T-helper 17 cell (primary cell): Measurements from ENCODE around the gene MRPL33. TPM values are rescaled to one million over a fixed set of nuclear protein-coding genes. Genes with fewer than 3 reads are reported as not detected.

ENCODE experiments used
- ATAC-seq: fragments of 150-1000 bp; cut with Tn5 transposase; 2 replicates; pipeline ENCODE4 v1.10.0; 2021; ENCODE audit warnings: mild to moderate bottlenecking, moderate library complexity
- DNase-seq, 3 donors: peaks; one replicate each; pipeline versions ENCODE4 v3.0.0 to v3.0.0-alpha.2; 2020 to 2021
- H3K9me3 ChIP-seq: one replicate; pipeline ENCODE4 v1.7.0; 2013; ENCODE audit warnings: low read length, mild to moderate bottlenecking; ENCODE audit not compliant: control insufficient read depth, poor library complexity, severe bottlenecking
- H3K27ac Mint-ChIP-seq: one replicate; pipeline ENCODE4 v1.8.0; 2022; ENCODE audit warnings: mild to moderate bottlenecking, moderate library complexity, mixed read lengths
- H3K27me3 Mint-ChIP-seq: one replicate; pipeline ENCODE4 v1.8.0; 2022; ENCODE audit warnings: mixed read lengths
- H3K36me3 Mint-ChIP-seq: one replicate; pipeline ENCODE4 v1.8.0; 2022; ENCODE audit warnings: low read depth, mixed read lengths
- H3K4me1 Mint-ChIP-seq: one replicate; pipeline ENCODE4 v1.8.0; 2022; ENCODE audit warnings: mild to moderate bottlenecking, mixed read lengths
- H3K4me3 Mint-ChIP-seq: one replicate; pipeline ENCODE4 v1.8.0; 2022; ENCODE audit warnings: mild to moderate bottlenecking, moderate library complexity, mixed read lengths
- total RNA-seq, 4 donors: library from RNA in 2 of 4; stranded (reverse) in 2 of 4; gene quantifications; one replicate each; pipeline ENCODE4 v1.2.3 and lab custom pipeline; 2022 to 2026

The MRPL33 gene
- total RNA-seq = 10 to 100 TPM; 24.6 to 38.9 TPM
- total RNA-seq (lab: John Stamatoyannopoulos, UW) = 20.0 to 46.9 reads per million in 2 donors

- peaks cover 32% of the 10 kb centered on the region for H3K4me1 Mint-ChIP-seq
Observed at GRCh38 chr2:27771548-27772335, at the start of gene MRPL33. TSS of gene MRPL33 (plus strand) at chr2:27771719. CDS start at chr2:27771778, 59 bp downstream.

GRCh38 chr2:27721884-27722485, 49.5 kb upstream of the MRPL33 start:
- no peak overlapping the region for H3K27ac Mint-ChIP-seq
- DNase-seq (no peak), ATAC-seq (no peak)
- H3K36me3 Mint-ChIP-seq = peaks cover 4% of the 10 kb centered on the region
- peaks cover 27% of the 10 kb centered on the region for H3K27me3 Mint-ChIP-seq
- peaks cover 12% of the 10 kb centered on the region for H3K4me1 Mint-ChIP-seq
- H3K4me3 Mint-ChIP-seq = no peak overlapping the region
- H3K9me3 ChIP-seq = no peaks in the 10 kb centered on the region

More at GRCh38 chr2:27771548-27772335, at the start of gene MRPL33:
- Mint-ChIP-seq H3K27me3 (no peaks in the 10 kb centered on the region), H3K4me3 (peak within 1 kb of the TSS; percentile 97), H3K27ac (peak within 1 kb of the TSS; percentile 99), H3K36me3 (peaks cover 8% of the 10 kb centered on the region)
- peak; percentile 80 to 86 (median 85) for DNase-seq
- ATAC-seq = peak; percentile 93
- H3K9me3 ChIP-seq = no peaks in the 10 kb centered on the region

GRCh38 chr2:27723372-27724144, 48.0 kb upstream of the MRPL33 start:
- Mint-ChIP-seq H3K27me3 (peaks cover 24% of the 10 kb centered on the region), H3K4me3 (no peak overlapping the region), H3K36me3 (peaks cover 4% of the 10 kb centered on the region), H3K4me1 (peaks cover 10% of the 10 kb centered on the region), H3K27ac (no peak overlapping the region)
- no peak for ATAC-seq
- DNase-seq = no peak
- H3K9me3 ChIP-seq = no peaks in the 10 kb centered on the region

- Mint-ChIP-seq H3K27ac (no peak overlapping the region), H3K4me1 (peaks cover 10% of the 10 kb centered on the region), H3K36me3 (peaks cover 4% of the 10 kb centered on the region), H3K4me3 (no peak overlapping the region), H3K27me3 (peaks cover 24% of the 10 kb centered on the region)
- no peaks in the 10 kb centered on the region for H3K9me3 ChIP-seq
- no peak for DNase-seq
- no peak for ATAC-seq
Observed at GRCh38 chr2:27724191-27724590, 47.3 kb upstream of the MRPL33 start.

- no peak overlapping the region for H3K4me3 Mint-ChIP-seq
- DNase-seq (no peak), ATAC-seq (no peak)
- no peaks in the 10 kb centered on the region for H3K9me3 ChIP-seq
- H3K27me3 Mint-ChIP-seq = peaks cover 18% of the 10 kb centered on the region
- peaks cover 12% of the 10 kb centered on the region for H3K4me1 Mint-ChIP-seq
- H3K36me3 Mint-ChIP-seq = peaks cover 4% of the 10 kb centered on the region
- no peak overlapping the region for H3K27ac Mint-ChIP-seq
Observed at GRCh38 chr2:27724905-27725701, 46.4 kb upstream of the MRPL33 start.

- peaks cover 5% of the 10 kb centered on the region for H3K27me3 Mint-ChIP-seq
- peaks cover 6% of the 10 kb centered on the region for H3K4me1 Mint-ChIP-seq
- ATAC-seq (no peak), DNase-seq (no peak)
- H3K4me3 Mint-ChIP-seq = no peak overlapping the region
- H3K27ac Mint-ChIP-seq = no peak overlapping the region
- H3K9me3 ChIP-seq = no peaks in the 10 kb centered on the region
- no peaks in the 10 kb centered on the region for H3K36me3 Mint-ChIP-seq
Observed at GRCh38 chr2:27727257-27727656, 44.3 kb upstream of the MRPL33 start.

GRCh38 chr2:27728081-27728858, 43.2 kb upstream of the MRPL33 start:
- H3K27ac Mint-ChIP-seq = no peak overlapping the region

GRCh38 chr2:27729198-27729597, 42.3 kb upstream of the MRPL33 start:
- Mint-ChIP-seq H3K4me1 (peaks cover 3% of the 10 kb centered on the region), H3K36me3 (no peaks in the 10 kb centered on the region), H3K27me3 (no peaks in the 10 kb centered on the region), H3K4me3 (no peak overlapping the region), H3K27ac (no peak overlapping the region)
- ATAC-seq (no peak), DNase-seq (no peak)
- H3K9me3 ChIP-seq = no peaks in the 10 kb centered on the region

More at GRCh38 chr2:27728081-27728858, 43.2 kb upstream of the MRPL33 start:
- DNase-seq (no peak), ATAC-seq (no peak)
- Mint-ChIP-seq H3K36me3 (no peaks in the 10 kb centered on the region), H3K4me3 (no peak overlapping the region), H3K4me1 (peaks cover 6% of the 10 kb centered on the region), H3K27me3 (peaks cover 4% of the 10 kb centered on the region)
- H3K9me3 ChIP-seq = no peaks in the 10 kb centered on the region

- no peak for DNase-seq
- no peak for ATAC-seq
- H3K36me3 Mint-ChIP-seq = no peaks in the 10 kb centered on the region
- H3K27ac Mint-ChIP-seq = no peak overlapping the region
- H3K4me1 Mint-ChIP-seq = peaks cover 3% of the 10 kb centered on the region
- no peaks in the 10 kb centered on the region for H3K27me3 Mint-ChIP-seq
- no peak overlapping the region for H3K4me3 Mint-ChIP-seq
- H3K9me3 ChIP-seq = no peaks in the 10 kb centered on the region
Observed at GRCh38 chr2:27729614-27730013, 41.9 kb upstream of the MRPL33 start.

- DNase-seq (no peak), ATAC-seq (no peak)
- no peaks in the 10 kb centered on the region for H3K27me3 Mint-ChIP-seq
- H3K9me3 ChIP-seq = no peaks in the 10 kb centered on the region
- no peak overlapping the region for H3K27ac Mint-ChIP-seq
- peaks cover 7% of the 10 kb centered on the region for H3K4me1 Mint-ChIP-seq
- H3K4me3 Mint-ChIP-seq = no peak overlapping the region
- H3K36me3 Mint-ChIP-seq = no peaks in the 10 kb centered on the region
Observed at GRCh38 chr2:27730261-27730662, 41.3 kb upstream of the MRPL33 start.

- no peaks in the 10 kb centered on the region for H3K27me3 Mint-ChIP-seq
Observed at GRCh38 chr2:27730980-27731691, 40.4 kb upstream of the MRPL33 start.

More at GRCh38 chr2:27730980-27731691, 40.4 kb upstream of the MRPL33 start:
- ATAC-seq (no peak), DNase-seq (no peak)
- Mint-ChIP-seq H3K27ac (no peak overlapping the region), H3K4me3 (no peak overlapping the region), H3K36me3 (no peaks in the 10 kb centered on the region), H3K4me1 (peaks cover 9% of the 10 kb centered on the region)
- H3K9me3 ChIP-seq = no peaks in the 10 kb centered on the region
